OCI-LY7 (cell line): Measurements from ENCODE around the gene ACSL6. TPM values are rescaled to one million over a fixed set of nuclear protein-coding genes. Genes with fewer than 3 reads are reported as not detected.

Experiments
- BruUV-seq: library from RNA; stranded (reverse); fragments of 400-500 nt; replicated peaks from 2 replicates; lab custom pipeline; 2021; lab: Mats Ljungman, UMichigan
- CTCF ChIA-PET: fragments of 300-600 bp; sonication (Branson Sonifier 250); formaldehyde crosslinking; loops from one replicate; lab custom pipeline; 2022; ENCODE audit warnings: antibody characterized with exemption; ENCODE audit not compliant: unreplicated experiment; lab: Charles Lee
- POLR2A ChIA-PET: fragments of 300-600 bp; sonication (Branson Sonifier 250); formaldehyde crosslinking; loops from one replicate; lab custom pipeline; 2022; ENCODE audit warnings: antibody characterized with exemption; lab: Charles Lee
- DNase-seq: peaks from one replicate; pipeline ENCODE4 v3.0.0-alpha.2; 2015; ENCODE audit warnings: low spot score
- H2AFZ ChIP-seq: fragments of 200-600 bp; sonication (generic), shearing (Covaris generic); 2 replicates; pipeline ENCODE4 v1.6.1; 2014; ENCODE audit warnings: mild to moderate bottlenecking, antibody characterized with exemption, low read length, moderate library complexity
- H3K27ac ChIP-seq: fragments of 200-600 bp; sonication (generic); 2 replicates; pipeline ENCODE4 v1.5.1; 2014; ENCODE audit warnings: mixed run types, low read depth, mild to moderate bottlenecking, moderate library complexity, low read length, inconsistent platforms; ENCODE audit not compliant: poor library complexity, severe bottlenecking
- H3K36me3 ChIP-seq: fragments of 200-600 bp; sonication (generic); 2 replicates; pipeline ENCODE4 v1.6.1; 2014; ENCODE audit warnings: mild to moderate bottlenecking, antibody characterized with exemption, low read length, moderate library complexity, mixed read lengths; ENCODE audit not compliant: insufficient read depth
- H3K4me1 ChIP-seq: fragments of 200-600 bp; sonication (generic); 2 replicates; pipeline ENCODE4 v1.5.1; 2014; ENCODE audit warnings: mild to moderate bottlenecking, low read length; ENCODE audit not compliant: insufficient read depth, poor library complexity, severe bottlenecking
- H3K4me2 ChIP-seq: fragments of 200-600 bp; sonication (generic); 2 replicates; pipeline ENCODE4 v1.6.1; 2014; ENCODE audit warnings: mild to moderate bottlenecking, low read length
- H3K4me3 ChIP-seq: fragments of 200-600 bp; sonication (generic); 2 replicates; pipeline ENCODE4 v1.5.1; 2014; ENCODE audit warnings: mild to moderate bottlenecking, low read depth, low read length; ENCODE audit not compliant: poor library complexity, severe bottlenecking
- H3K79me2 ChIP-seq: fragments of 200-600 bp; sonication (generic); 2 replicates; pipeline ENCODE4 v1.6.1; 2016; ENCODE audit warnings: low read depth, mild to moderate bottlenecking, low read length, moderate library complexity, mixed read lengths; ENCODE audit not compliant: insufficient read depth
- H3K9me2 ChIP-seq: fragments of 200-600 bp; sonication (generic); 2 replicates; pipeline ENCODE4 v1.6.1; 2016; ENCODE audit warnings: mild to moderate bottlenecking, low read length, mixed read lengths; ENCODE audit not compliant: insufficient read depth
- H3K9me3 ChIP-seq: fragments of 200-600 bp; sonication (generic); 2 replicates; pipeline ENCODE4 v1.6.1; 2014; ENCODE audit warnings: mild to moderate bottlenecking, mixed run types, low read length, mixed read lengths
- H4K20me1 ChIP-seq: fragments of 200-600 bp; sonication (generic); 2 replicates; pipeline ENCODE4 v1.6.1; 2014; ENCODE audit warnings: mild to moderate bottlenecking, antibody characterized with exemption, low read length, moderate library complexity, mixed read lengths; ENCODE audit not compliant: insufficient read depth
- EZH2phosphoT487 ChIP-seq: fragments of 200-600 bp; sonication (generic); IDR thresholded peaks from 2 replicates; pipeline ENCODE4 v1.6.1; 2018; ENCODE audit warnings: low read depth, borderline replicate concordance, mild to moderate bottlenecking, mixed run types, antibody characterized with exemption, low read length, moderate library complexity, mixed read lengths
- intact Hi-C: fragments of 100-400 bp; cut with micrococcal nuclease; formaldehyde crosslinking; loops from one replicate; pipeline ENCODE4 v1.10.0; 2022; ENCODE audit not compliant: unreplicated experiment
- total RNA-seq, 2 experiments: library from RNA; depleted of rRNA in 1 of 2; stranded (reverse); fragments of >200 nt in 1 of 2; shearing (Covaris generic) in 1 of 2; gene quantifications; 2 replicates each; pipeline ENCODE4 v1.2.3, GENCODE V29; 2014 to 2022
- TF ChIP-seq, protein P1 (sequence below): fragments of 200-600 bp; sonication (generic); conservative IDR thresholded peaks from 2 replicates; pipeline ENCODE4 v1.5.1; 2014; ENCODE audit warnings: mild to moderate bottlenecking, antibody characterized with exemption, low read length, moderate library complexity, mixed read lengths

The ACSL6 gene
- total RNA-seq, 2 experiments from 2014 or later: not detected

DNA sequence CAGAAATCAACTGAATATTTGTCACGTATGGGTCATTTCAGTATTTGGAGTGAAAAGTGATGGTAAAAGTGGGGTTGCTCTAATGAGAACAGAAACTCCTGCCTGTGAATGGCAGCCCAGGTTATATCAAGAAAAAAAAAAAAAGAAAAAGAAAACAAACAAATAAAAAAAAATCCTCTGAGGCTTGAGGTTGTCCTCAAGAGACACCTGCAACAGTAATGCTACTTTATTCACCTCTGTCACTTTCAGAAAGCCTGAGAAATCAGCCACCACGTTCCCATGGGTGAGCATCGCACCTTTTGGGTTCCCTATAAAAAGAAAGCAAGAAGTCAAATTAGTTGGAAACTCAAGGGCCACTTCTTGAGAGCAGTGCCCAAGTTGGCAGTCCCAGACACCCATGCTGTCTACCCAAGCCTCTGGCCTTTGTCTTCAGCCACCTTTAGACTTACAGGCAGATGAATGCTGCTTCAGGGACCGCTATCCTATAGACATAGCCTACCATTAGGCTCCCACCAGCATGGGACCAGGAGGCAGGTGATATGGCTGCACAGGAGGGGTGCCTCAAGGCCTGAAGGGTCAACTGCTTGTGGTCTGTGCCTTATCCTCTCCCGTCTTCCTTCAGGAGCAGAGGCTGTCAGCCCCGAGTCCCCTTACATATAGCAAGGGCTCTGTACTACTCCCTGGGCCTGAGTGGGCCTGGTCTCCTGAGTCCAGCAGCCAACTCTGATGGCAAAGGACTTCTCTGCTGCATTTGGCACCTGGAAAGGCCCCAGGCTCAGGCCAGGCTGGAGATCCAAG lies 34.8 kb downstream of the ACSL6 start:
- POLR2A ChIA-PET: no interaction called here
- Histone ChIP-seq H2AFZ (no peak overlapping the region), H3K9me3 (no peaks in the 10 kb centered on the region), H4K20me1 (no peaks in the 10 kb centered on the region), H3K4me1 (no peaks in the 10 kb centered on the region), H3K4me2 (no peak overlapping the region), H3K79me2 (no peaks in the 10 kb centered on the region), H3K36me3 (no peaks in the 10 kb centered on the region), H3K4me3 (no peak overlapping the region), H3K27ac (no peak overlapping the region), H3K9me2 (no peaks in the 10 kb centered on the region)
- intact Hi-C loops: no loop called here
- TF ChIP-seq, protein P1, sequence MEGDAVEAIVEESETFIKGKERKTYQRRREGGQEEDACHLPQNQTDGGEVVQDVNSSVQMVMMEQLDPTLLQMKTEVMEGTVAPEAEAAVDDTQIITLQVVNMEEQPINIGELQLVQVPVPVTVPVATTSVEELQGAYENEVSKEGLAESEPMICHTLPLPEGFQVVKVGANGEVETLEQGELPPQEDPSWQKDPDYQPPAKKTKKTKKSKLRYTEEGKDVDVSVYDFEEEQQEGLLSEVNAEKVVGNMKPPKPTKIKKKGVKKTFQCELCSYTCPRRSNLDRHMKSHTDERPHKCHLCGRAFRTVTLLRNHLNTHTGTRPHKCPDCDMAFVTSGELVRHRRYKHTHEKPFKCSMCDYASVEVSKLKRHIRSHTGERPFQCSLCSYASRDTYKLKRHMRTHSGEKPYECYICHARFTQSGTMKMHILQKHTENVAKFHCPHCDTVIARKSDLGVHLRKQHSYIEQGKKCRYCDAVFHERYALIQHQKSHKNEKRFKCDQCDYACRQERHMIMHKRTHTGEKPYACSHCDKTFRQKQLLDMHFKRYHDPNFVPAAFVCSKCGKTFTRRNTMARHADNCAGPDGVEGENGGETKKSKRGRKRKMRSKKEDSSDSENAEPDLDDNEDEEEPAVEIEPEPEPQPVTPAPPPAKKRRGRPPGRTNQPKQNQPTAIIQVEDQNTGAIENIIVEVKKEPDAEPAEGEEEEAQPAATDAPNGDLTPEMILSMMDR: no peak
- TF ChIP-seq EZH2phosphoT487: no peak
- BruUV-seq: no TSS peak
- CTCF ChIA-PET: no interaction called here
- no peak for DNase-seq

- Histone ChIP-seq H3K9me2 (no peaks in the 10 kb centered on the region), H3K4me2 (no peak overlapping the region), H3K9me3 (no peaks in the 10 kb centered on the region), H3K36me3 (no peaks in the 10 kb centered on the region), H3K4me3 (no peak overlapping the region), H2AFZ (no peak overlapping the region), H3K27ac (no peak overlapping the region), H3K4me1 (no peaks in the 10 kb centered on the region), H4K20me1 (no peaks in the 10 kb centered on the region), H3K79me2 (no peaks in the 10 kb centered on the region)
- no TSS peak for BruUV-seq
- intact Hi-C loops: no loop called here
- DNase-seq: no peak
- ChIA-PET CTCF (no interaction called here), POLR2A (no interaction called here)
- TF ChIP-seq EZH2phosphoT487: no peak
- TF ChIP-seq, protein P1: no peak
Observed at GRCh38 chr5:131974956-131975726, 36.3 kb downstream of the ACSL6 start.

GRCh38 chr5:131974622-131974955 lies 36.9 kb downstream of the ACSL6 start:
- no peaks in the 10 kb centered on the region for H3K4me1 ChIP-seq
- ChIA-PET CTCF (no interaction called here), POLR2A (no interaction called here)
- H3K9me2 ChIP-seq: no peaks in the 10 kb centered on the region
- H3K27ac ChIP-seq: no peak overlapping the region
- intact Hi-C loops: no loop called here
- TF ChIP-seq, protein P1: no peak
- TF ChIP-seq EZH2phosphoT487: no peak
- H2AFZ ChIP-seq: no peak overlapping the region
- H3K79me2 ChIP-seq: no peaks in the 10 kb centered on the region
- BruUV-seq: no TSS peak
- H3K4me2 ChIP-seq: no peak overlapping the region
- no peaks in the 10 kb centered on the region for H3K36me3 ChIP-seq
- H3K4me3 ChIP-seq: no peak overlapping the region
- no peaks in the 10 kb centered on the region for H3K9me3 ChIP-seq
- no peak for DNase-seq
- H4K20me1 ChIP-seq: no peaks in the 10 kb centered on the region
